ENCODE results near the gene NOP56.

The NOP56 gene

GRCh38 chr20:2698186-2698817 lies 45.9 kb downstream of the NOP56 start:
- peaks cover 98% of the 10 kb centered on the region for H3K27me3 ChIP-seq (ENCODE audit: insufficient read depth, low read length)
- peaks cover 13% of the 10 kb centered on the region for H3K4me1 ChIP-seq (ENCODE audit: insufficient read depth, low read length)
- H3K4me3 ChIP-seq (ENCODE audit: low read length) = no peak overlapping the region
- H3K27ac ChIP-seq (ENCODE audit: low read length) = no peak overlapping the region
- no peaks in the 10 kb centered on the region for H3K9me3 ChIP-seq (ENCODE audit: insufficient read depth, low read depth, low read length)
- H3K36me3 ChIP-seq (ENCODE audit: insufficient read depth, low read depth, low read length) = no peaks in the 10 kb centered on the region
- H3K9ac ChIP-seq (ENCODE audit: low read depth, low read length) = no peak overlapping the region

GRCh38 chr20:2698912-2699311 lies 46.5 kb downstream of the NOP56 start:
- H3K9ac ChIP-seq (ENCODE audit: low read depth, low read length) = no peak overlapping the region
- peaks cover 13% of the 10 kb centered on the region for H3K4me1 ChIP-seq (ENCODE audit: insufficient read depth, low read length)
- H3K36me3 ChIP-seq (ENCODE audit: insufficient read depth, low read depth, low read length) = no peaks in the 10 kb centered on the region
- H3K27ac ChIP-seq (ENCODE audit: low read length) = no peak overlapping the region
- H3K9me3 ChIP-seq (ENCODE audit: insufficient read depth, low read depth, low read length) = no peaks in the 10 kb centered on the region
- H3K27me3 ChIP-seq (ENCODE audit: insufficient read depth, low read length) = peaks cover 98% of the 10 kb centered on the region
- H3K4me3 ChIP-seq (ENCODE audit: low read length) = no peak overlapping the region

DNA sequence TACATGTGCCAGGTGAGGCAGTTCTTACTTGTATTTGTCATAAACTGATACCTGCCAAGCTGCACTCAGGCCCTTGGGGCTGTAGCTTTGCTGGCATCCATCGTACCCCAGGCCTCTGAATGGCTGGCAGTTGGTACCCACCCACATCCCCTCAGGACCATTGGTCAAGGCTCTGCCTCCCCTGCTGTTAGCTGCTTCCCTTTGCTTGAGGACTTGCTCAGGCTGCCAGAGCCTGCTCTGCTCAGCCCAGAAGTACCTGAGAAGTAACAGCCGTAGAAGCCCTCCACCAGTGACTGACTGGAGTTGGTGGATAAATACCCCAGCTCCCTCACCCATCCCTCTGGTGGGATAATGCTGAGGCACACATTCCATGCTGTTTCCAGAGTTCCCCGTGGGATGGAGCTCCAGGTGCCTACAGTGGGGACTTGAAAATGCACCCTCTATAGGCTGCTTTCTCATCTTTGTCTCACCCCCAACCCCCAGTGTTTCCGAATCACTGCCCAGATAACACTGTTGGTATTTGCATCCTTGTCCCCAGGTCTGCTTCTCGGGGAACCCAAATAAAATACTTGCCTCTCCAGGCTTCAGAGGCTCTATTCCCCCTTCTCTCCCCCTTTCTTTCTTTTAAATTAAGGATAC lies 47.5 kb downstream of the NOP56 start:
- H3K4me3 ChIP-seq (ENCODE audit: low read length) = no peak overlapping the region
- no peak overlapping the region for H3K9ac ChIP-seq (ENCODE audit: low read depth, low read length)
- H3K27ac ChIP-seq (ENCODE audit: low read length) = no peak overlapping the region
- H3K4me1 ChIP-seq (ENCODE audit: insufficient read depth, low read length) = peaks cover 8% of the 10 kb centered on the region; the same call in 1 of the 2 replicates
- no peaks in the 10 kb centered on the region for H3K36me3 ChIP-seq (ENCODE audit: insufficient read depth, low read depth, low read length)
- H3K9me3 ChIP-seq (ENCODE audit: insufficient read depth, low read depth, low read length) = no peaks in the 10 kb centered on the region
- H3K27me3 ChIP-seq (ENCODE audit: insufficient read depth, low read length) = peaks cover 98% of the 10 kb centered on the region

DNA sequence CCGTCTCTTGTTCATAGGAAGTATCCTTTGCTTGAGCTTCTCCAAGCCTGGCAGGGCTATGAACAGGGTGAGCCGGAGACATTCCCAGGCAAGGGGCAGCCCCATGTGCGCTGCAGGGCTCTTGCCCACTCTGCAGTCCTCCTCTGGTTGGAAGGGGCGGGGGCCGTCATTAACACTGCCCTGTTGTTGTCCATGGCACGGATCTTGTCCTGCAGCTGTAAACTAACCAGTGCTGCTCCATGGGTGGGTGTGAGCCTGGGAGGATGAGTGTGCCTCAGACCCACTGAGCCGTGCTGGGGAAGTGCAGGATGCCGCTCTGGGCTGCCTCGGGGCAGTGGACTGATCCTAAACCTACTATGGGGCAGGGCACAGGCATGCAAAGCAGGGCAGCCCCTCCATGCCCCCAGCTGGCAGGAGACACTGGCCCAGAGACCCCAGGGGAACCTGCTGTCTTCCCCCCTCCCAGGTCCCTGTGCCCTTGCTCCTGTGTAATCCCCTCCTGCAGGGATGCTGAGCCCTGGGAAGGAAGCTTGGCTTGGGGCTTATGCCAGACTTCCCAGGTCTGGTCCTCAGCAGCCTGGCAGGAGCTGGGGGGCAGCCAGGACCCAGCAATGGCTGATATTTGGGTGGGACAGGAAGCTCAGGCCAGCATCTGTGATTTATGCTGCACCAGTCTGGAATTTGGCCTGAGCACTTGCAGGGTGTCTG lies 48.6 kb downstream of the NOP56 start:
- Histone ChIP-seq H3K27me3 (ENCODE audit: insufficient read depth, low read length) (peaks cover 98% of the 10 kb centered on the region), H3K36me3 (ENCODE audit: insufficient read depth, low read depth, low read length) (no peaks in the 10 kb centered on the region), H3K9ac (ENCODE audit: low read depth, low read length) (no peak overlapping the region), H3K9me3 (ENCODE audit: insufficient read depth, low read depth, low read length) (no peaks in the 10 kb centered on the region), H3K27ac (ENCODE audit: low read length) (no peak overlapping the region), H3K4me1 (ENCODE audit: insufficient read depth, low read length) (peaks cover 10% of the 10 kb centered on the region; the same call in 1 of the 2 replicates), H3K4me3 (ENCODE audit: low read length) (no peak overlapping the region)

GRCh38 chr20:2701671-2702081 lies 49.2 kb downstream of the NOP56 start:
- H3K9ac ChIP-seq (ENCODE audit: low read depth, low read length) = no peak overlapping the region
- H3K4me3 ChIP-seq (ENCODE audit: low read length) = no peak overlapping the region
- peaks cover 98% of the 10 kb centered on the region for H3K27me3 ChIP-seq (ENCODE audit: insufficient read depth, low read length)
- H3K27ac ChIP-seq (ENCODE audit: low read length) = no peak overlapping the region
- H3K9me3 ChIP-seq (ENCODE audit: insufficient read depth, low read depth, low read length) = no peaks in the 10 kb centered on the region
- H3K4me1 ChIP-seq (ENCODE audit: insufficient read depth, low read length) = peaks cover 13% of the 10 kb centered on the region; the same call in 1 of the 2 replicates
- H3K36me3 ChIP-seq (ENCODE audit: insufficient read depth, low read depth, low read length) = no peaks in the 10 kb centered on the region

DNA sequence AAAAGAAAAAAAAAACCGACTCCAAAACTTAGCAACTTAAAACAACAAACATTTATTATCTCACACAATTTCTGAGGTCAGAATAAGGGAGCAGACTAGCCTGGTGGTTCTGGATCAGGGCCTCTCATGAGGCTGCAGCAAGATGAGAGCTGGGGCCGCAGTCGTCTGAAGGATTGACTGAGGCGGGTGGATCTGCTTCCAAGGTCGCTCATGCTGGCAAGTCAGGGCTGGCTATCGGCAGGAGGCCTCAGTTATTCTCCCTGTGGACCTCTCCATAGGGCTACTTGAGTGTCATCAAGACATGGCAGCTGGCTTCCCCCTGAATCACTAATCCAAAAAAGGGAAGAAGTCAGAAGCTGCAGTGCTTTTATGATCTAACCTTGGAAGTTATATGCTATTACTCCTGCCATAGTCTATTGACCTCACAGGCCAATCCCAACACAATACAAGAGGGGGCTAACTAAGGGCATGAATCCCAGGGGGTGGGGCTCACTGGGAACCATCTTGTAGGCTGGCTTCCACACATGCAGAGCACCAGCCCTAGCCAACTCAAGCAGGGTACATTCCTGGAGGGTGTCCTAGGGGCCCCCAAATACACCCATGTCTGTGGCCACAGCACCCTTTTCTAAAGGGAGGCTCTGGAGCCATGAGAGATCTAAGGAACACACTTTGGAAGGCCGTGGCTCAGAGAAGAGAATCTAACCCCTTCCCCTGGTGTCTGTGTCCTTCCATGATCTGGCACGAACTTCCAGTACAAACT lies 51.5 kb downstream of the NOP56 start:
- Histone ChIP-seq H3K9me3 (ENCODE audit: insufficient read depth, low read depth, low read length) (no peaks in the 10 kb centered on the region), H3K4me1 (ENCODE audit: insufficient read depth, low read length) (peaks cover 13% of the 10 kb centered on the region; the same call in 1 of the 2 replicates), H3K36me3 (ENCODE audit: insufficient read depth, low read depth, low read length) (no peaks in the 10 kb centered on the region), H3K4me3 (ENCODE audit: low read length) (no peak overlapping the region), H3K9ac (ENCODE audit: low read depth, low read length) (no peak overlapping the region), H3K27ac (ENCODE audit: low read length) (no peak overlapping the region), H3K27me3 (ENCODE audit: insufficient read depth, low read length) (peaks cover 92% of the 10 kb centered on the region)

DNA sequence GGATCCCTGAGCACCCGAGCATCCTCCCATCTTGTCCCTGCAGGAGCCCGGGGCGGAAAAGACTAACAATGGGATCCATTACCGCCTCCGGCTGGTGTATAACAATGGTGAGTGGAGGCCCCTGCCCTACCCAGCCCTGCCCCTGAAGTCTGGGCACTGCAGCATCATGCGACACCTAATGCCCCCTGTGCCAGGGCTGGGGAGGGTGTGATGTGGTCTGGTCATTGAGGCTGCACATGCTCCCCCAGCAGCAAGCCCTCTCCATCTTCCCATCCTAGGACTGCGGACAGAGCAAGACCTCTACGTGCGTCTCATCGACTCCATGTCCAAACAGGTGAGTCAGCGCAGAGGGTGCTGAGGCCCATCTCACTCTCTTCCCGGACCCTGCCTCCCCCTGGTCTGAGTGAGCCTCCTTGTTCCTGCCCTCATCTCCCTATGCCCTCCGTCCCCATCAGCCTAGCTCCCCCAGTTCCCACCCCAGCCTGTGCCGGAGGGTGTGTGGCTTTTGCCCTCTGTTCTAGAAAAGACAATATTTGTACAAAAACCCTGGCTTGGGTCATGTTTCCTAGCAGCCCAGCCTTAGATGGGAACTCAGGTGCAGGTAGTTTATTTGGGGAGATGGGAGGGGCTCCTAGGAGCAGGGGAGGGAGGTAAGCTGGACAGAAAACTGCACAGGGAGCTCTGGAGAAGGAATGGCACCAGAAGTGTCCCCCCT lies 53.7 kb downstream of the NOP56 start:
- no peaks in the 10 kb centered on the region for H3K36me3 ChIP-seq (ENCODE audit: insufficient read depth, low read depth, low read length)
- peaks cover 74% of the 10 kb centered on the region for H3K27me3 ChIP-seq (ENCODE audit: insufficient read depth, low read length)
- H3K27ac ChIP-seq (ENCODE audit: low read length) = no peak overlapping the region
- peaks cover 6% of the 10 kb centered on the region; the same call in 1 of the 2 replicates for H3K4me1 ChIP-seq (ENCODE audit: insufficient read depth, low read length)
- H3K9ac ChIP-seq (ENCODE audit: low read depth, low read length) = no peak overlapping the region
- no peak overlapping the region for H3K4me3 ChIP-seq (ENCODE audit: low read length)
- no peaks in the 10 kb centered on the region for H3K9me3 ChIP-seq (ENCODE audit: insufficient read depth, low read depth, low read length)

DNA sequence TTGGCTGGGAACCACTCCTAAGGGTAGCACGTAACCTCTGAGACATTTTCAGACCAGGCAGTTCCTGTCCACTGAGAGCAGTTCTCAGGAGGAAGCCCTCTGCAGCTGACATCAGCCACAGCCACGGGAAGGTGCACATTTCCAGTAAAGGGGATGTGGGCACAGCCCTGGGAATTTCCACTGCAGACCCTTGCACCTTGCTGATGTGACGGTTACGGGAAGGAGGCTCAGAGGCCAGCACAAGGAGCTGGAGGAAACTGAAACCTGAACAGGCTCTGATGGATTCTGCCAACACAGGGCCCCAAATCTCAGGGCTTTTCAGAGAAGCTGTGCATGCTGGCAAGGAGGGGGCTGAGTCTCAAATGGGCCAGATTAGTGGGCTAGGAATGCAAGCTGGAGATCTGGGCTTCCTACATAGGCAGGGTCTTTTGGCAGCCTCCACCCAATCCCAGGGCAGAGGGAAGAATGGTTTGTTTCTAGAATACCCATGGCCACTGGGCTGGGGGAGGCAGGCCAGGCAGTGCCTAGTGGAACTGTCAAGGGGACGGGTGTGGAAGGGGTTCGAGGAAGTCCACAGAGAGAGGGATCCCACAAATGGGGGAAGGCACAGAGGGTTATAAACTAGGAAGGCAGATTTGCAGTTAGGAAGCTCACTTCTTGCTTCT lies 54.4 kb downstream of the NOP56 start:
- no peaks in the 10 kb centered on the region for H3K9me3 ChIP-seq (ENCODE audit: insufficient read depth, low read depth, low read length)
- no peak overlapping the region for H3K9ac ChIP-seq (ENCODE audit: low read depth, low read length)
- no peaks in the 10 kb centered on the region for H3K36me3 ChIP-seq (ENCODE audit: insufficient read depth, low read depth, low read length)
- H3K27me3 ChIP-seq (ENCODE audit: insufficient read depth, low read length) = peaks cover 67% of the 10 kb centered on the region
- H3K27ac ChIP-seq (ENCODE audit: low read length) = no peak overlapping the region
- peaks cover 6% of the 10 kb centered on the region; the same call in 1 of the 2 replicates for H3K4me1 ChIP-seq (ENCODE audit: insufficient read depth, low read length)
- H3K4me3 ChIP-seq (ENCODE audit: low read length) = no peak overlapping the region

GRCh38 chr20:2707353-2708072 lies 55.1 kb downstream of the NOP56 start:
- no peak overlapping the region for H3K9ac ChIP-seq (ENCODE audit: low read depth, low read length)
- H3K27me3 ChIP-seq (ENCODE audit: insufficient read depth, low read length) = peaks cover 64% of the 10 kb centered on the region
- H3K4me3 ChIP-seq (ENCODE audit: low read length) = no peak overlapping the region
- no peaks in the 10 kb centered on the region for H3K9me3 ChIP-seq (ENCODE audit: insufficient read depth, low read depth, low read length)
- H3K4me1 ChIP-seq (ENCODE audit: insufficient read depth, low read length) = peaks cover 6% of the 10 kb centered on the region; the same call in 1 of the 2 replicates
- no peaks in the 10 kb centered on the region for H3K36me3 ChIP-seq (ENCODE audit: insufficient read depth, low read depth, low read length)
- no peak overlapping the region for H3K27ac ChIP-seq (ENCODE audit: low read length)
